Upper lobe of right lung (tissue), 1 donor: Measurements from ENCODE around the gene PROK2. TPM values are rescaled to one million over a fixed set of nuclear protein-coding genes. Genes with fewer than 3 reads are reported as not detected.
A peak's percentile ranks its signal among the peaks of the same experiment; 100 is the strongest.

ENCODE experiments used
- ATAC-seq: fragments of 200-7000 bp; cut with Tn5 transposase; one replicate; pipeline ENCODE4 v1.9.1; 2020; ENCODE audit warnings: mild to moderate bottlenecking, moderate library complexity
- DNase-seq: peaks from one replicate; pipeline ENCODE4 v3.0.0-alpha.2; 2020
- H3K27ac ChIP-seq: fragments of 200-600 bp; one replicate; pipeline ENCODE4 v1.8.0; 2022
- H3K27me3 ChIP-seq: fragments of 200-600 bp; one replicate; pipeline ENCODE4 v1.8.0; 2022; ENCODE audit warnings: mild to moderate bottlenecking
- H3K36me3 ChIP-seq: fragments of 200-600 bp; one replicate; pipeline ENCODE4 v1.8.0; 2022
- H3K4me1 ChIP-seq: fragments of 200-600 bp; one replicate; pipeline ENCODE4 v1.8.0; 2022
- H3K4me3 ChIP-seq: fragments of 200-600 bp; one replicate; pipeline ENCODE4 v1.8.0; 2022; ENCODE audit warnings: mild to moderate bottlenecking
- H3K9me3 ChIP-seq: fragments of 200-600 bp; one replicate; pipeline ENCODE4 v1.8.0; 2022
- CTCF ChIP-seq: fragments of 200-600 bp; IDR thresholded peaks from one replicate; pipeline ENCODE4 v1.8.0; 2022; ENCODE audit warnings: antibody characterized with exemption
- intact Hi-C: fragments of 100-400 bp; cut with DNase I; formaldehyde crosslinking; loops from one replicate; pipeline ENCODE4 v1.11.0; 2022
- total RNA-seq: library from RNA; stranded (reverse); fragmentation: NEBNext Ultra II Directional; extraction: Animal tissue kit (Norgen Biotek cat#: 25700); gene quantifications from one replicate; pipeline ENCODE4 v1.2.1, GENCODE V29; 2021
- donor health status: DM: no; HTN: yes; CAD: no; lungs with severe emphysema.

PROK2 gene
- total RNA-seq, 1 donor from 2014 or later: 4.1 TPM

- Histone ChIP-seq H3K9me3 (no peaks in the 10 kb centered on the region), H3K27ac (no peak overlapping the region), H3K4me1 (peaks cover 3% of the 10 kb centered on the region), H3K36me3 (no peaks in the 10 kb centered on the region), H3K4me3 (no peak overlapping the region), H3K27me3 (no peaks in the 10 kb centered on the region)
- TF ChIP-seq CTCF: no peak
- DNase-seq (no peak), ATAC-seq (no peak)
- intact Hi-C loops: no loop called here
Observed at GRCh38 chr3:71734881-71735280, 50.1 kb downstream of the PROK2 start.

- intact Hi-C loops: no loop called here
- Histone ChIP-seq H3K4me3 (no peak overlapping the region), H3K27me3 (no peaks in the 10 kb centered on the region), H3K9me3 (no peaks in the 10 kb centered on the region), H3K36me3 (no peaks in the 10 kb centered on the region), H3K27ac (no peak overlapping the region), H3K4me1 (peaks cover 3% of the 10 kb centered on the region)
- ATAC-seq (no peak), DNase-seq (no peak)
- no peak for TF ChIP-seq CTCF
Observed at GRCh38 chr3:71733319-71733718, 51.6 kb downstream of the PROK2 start.

- Histone ChIP-seq H3K4me3 (no peak overlapping the region), H3K36me3 (no peaks in the 10 kb centered on the region), H3K27ac (no peak overlapping the region), H3K27me3 (no peaks in the 10 kb centered on the region), H3K4me1 (peaks cover 3% of the 10 kb centered on the region), H3K9me3 (no peaks in the 10 kb centered on the region)
- no peak for DNase-seq
- no peak for ATAC-seq
- intact Hi-C loops: no loop called here
- TF ChIP-seq CTCF: no peak
Observed at GRCh38 chr3:71732637-71733036, 52.3 kb downstream of the PROK2 start.

- no peaks in the 10 kb centered on the region for H3K27me3 ChIP-seq
- TF ChIP-seq CTCF: no peak
- DNase-seq (no peak), ATAC-seq (no peak)
- H3K27ac ChIP-seq: no peak overlapping the region
- H3K4me1 ChIP-seq: peaks cover 9% of the 10 kb centered on the region
- no peaks in the 10 kb centered on the region for H3K36me3 ChIP-seq
- intact Hi-C loops: no loop called here
- no peak overlapping the region for H3K4me3 ChIP-seq
- H3K9me3 ChIP-seq: no peaks in the 10 kb centered on the region
Observed at GRCh38 chr3:71728632-71729342, 56.2 kb downstream of the PROK2 start.

GRCh38 chr3:71726146-71726545 is 58.8 kb downstream of the PROK2 start:
- no peak for ATAC-seq
- Histone ChIP-seq H3K27ac (no peak overlapping the region), H3K4me1 (peaks cover 22% of the 10 kb centered on the region), H3K27me3 (no peaks in the 10 kb centered on the region), H3K4me3 (peak overlapping the region; percentile 62), H3K9me3 (no peaks in the 10 kb centered on the region), H3K36me3 (no peaks in the 10 kb centered on the region)
- no peak for DNase-seq
- intact Hi-C loops: no loop called here
- TF ChIP-seq CTCF: no peak
